GM12801 (cell line): ENCODE results near the gene DUSP2.

Source experiments
- TF ChIP-seq, protein P1 (sequence below): IDR thresholded peaks from one replicate; pipeline ENCODE4 v1.5.1; 2011; ENCODE audit warnings: control low read depth; ENCODE audit not compliant: insufficient read length; ENCODE audit errors: extremely low read depth

The DUSP2 gene

DNA sequence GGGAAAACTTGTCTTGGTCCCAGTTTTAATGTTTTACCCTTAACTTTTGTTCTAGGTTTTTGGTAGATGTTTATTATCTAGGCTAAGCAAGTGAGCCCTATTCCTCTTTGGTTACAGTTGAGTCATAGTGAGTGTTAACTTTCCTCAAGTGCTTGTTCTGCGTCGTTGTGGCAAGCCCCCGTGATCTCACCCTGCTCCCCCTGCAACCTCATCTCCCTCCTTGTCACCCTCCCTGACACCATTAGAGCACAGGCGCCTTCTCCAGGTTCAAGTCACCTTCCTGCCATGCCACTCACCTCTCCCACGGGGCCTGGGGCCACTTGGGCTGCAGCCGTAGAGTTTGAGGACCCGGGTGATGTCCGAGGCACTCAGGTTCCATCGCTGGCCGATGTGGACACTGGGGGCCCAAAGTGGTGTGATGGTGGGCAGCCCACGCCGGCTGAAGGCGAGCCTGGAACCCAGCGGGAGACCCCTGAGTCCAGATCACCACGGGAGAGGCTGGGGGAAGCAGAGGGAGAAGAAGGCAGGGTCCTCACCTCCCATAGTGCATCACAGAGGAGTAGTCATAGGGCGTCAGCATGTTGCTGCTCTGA lies 15.6 kb downstream of the DUSP2 start:
- TF ChIP-seq, protein P1, sequence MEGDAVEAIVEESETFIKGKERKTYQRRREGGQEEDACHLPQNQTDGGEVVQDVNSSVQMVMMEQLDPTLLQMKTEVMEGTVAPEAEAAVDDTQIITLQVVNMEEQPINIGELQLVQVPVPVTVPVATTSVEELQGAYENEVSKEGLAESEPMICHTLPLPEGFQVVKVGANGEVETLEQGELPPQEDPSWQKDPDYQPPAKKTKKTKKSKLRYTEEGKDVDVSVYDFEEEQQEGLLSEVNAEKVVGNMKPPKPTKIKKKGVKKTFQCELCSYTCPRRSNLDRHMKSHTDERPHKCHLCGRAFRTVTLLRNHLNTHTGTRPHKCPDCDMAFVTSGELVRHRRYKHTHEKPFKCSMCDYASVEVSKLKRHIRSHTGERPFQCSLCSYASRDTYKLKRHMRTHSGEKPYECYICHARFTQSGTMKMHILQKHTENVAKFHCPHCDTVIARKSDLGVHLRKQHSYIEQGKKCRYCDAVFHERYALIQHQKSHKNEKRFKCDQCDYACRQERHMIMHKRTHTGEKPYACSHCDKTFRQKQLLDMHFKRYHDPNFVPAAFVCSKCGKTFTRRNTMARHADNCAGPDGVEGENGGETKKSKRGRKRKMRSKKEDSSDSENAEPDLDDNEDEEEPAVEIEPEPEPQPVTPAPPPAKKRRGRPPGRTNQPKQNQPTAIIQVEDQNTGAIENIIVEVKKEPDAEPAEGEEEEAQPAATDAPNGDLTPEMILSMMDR = no peak

GRCh38 chr2:96128456-96128855 lies 16.8 kb downstream of the DUSP2 start:
- TF ChIP-seq, protein P1 = no peak

DNA sequence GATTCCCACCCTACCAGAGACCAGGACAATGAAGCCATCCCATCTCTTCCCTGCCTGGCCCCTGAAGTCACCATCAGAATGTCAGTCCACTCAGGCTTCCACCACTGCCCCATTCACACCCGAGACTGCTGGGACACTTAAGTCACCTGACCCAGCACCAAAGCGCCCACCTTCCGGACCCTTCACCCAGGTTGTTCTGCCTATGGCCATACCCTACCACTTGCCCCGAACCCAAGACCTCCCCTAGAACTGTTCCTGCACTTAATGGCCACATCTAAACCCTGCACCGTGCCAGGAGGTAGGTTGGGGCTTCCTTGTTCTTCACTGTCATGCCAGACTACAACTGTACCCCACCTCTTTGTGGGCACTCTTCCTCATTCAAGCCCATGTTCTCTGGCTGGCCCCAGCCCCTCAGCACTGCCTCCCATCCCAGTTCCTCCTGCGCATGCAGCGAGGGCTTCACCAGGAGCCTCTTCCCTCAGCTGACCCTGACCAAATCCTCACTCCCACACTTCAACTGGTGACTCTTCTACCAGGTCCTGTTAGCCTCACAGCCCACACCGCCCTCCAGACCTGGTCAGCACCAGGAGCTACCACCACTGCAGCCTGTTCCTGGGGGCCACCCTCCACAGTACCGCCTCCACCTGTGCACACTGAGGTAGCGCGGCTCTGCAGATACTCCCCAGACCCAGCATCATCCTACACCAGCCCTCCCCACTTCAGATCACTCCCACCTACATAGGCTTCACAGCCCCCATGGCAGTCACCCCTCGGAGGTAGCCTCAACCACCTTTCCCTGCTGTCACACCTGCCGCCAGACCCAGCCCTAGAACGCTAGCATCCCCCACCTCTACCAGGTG lies 20.6 kb downstream of the DUSP2 start:
- TF ChIP-seq, protein P1 = no peak

GRCh38 chr2:96123936-96124335 lies 21.3 kb downstream of the DUSP2 start:
- TF ChIP-seq, protein P1 = no peak

GRCh38 chr2:96123290-96123689 lies 21.9 kb downstream of the DUSP2 start:
- TF ChIP-seq, protein P1 = no peak

- TF ChIP-seq, protein P1 = no peak
Measured at GRCh38 chr2:96122391-96122790, 22.8 kb downstream of the DUSP2 start.

DNA sequence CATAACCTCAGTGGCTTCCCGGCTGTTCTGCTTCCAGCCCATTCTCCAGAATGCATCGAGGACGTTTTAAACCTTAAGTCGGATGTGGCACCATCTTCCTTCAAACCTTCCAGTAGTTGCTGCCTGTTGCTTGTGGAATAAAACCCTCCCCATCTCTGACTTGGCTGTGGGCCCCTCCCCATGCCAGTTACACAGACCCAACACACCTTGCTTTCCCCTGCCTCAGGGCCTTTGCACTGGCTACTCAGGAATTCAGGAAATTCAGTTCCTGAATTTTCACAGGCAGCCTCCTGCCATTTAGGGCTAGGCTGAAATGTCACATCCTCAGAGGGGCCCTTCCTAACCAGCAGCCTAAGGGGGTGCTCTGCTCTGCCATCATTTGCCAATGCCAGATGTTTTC lies 23.8 kb downstream of the DUSP2 start:
- TF ChIP-seq, protein P1 = no peak
